HCT116 (cell line): ENCODE results near the gene FHOD3. TPM values are rescaled to one million over a fixed set of nuclear protein-coding genes. Genes with fewer than 3 reads are reported as not detected.

ENCODE experiments used
- ATAC-seq: fragments of 200-7000 bp; cut with Tn5 transposase; 2 replicates; pipeline ENCODE4 v1.9.1; 2020; ENCODE audit warnings: mild to moderate bottlenecking, moderate library complexity
- BruUV-seq: library from RNA; stranded (reverse); fragments of 400-500 nt; replicated peaks from 2 replicates; lab custom pipeline; 2021; lab: Mats Ljungman, UMichigan
- CTCF ChIA-PET: fragments of 300-600 bp; sonication (Branson Sonifier 250); formaldehyde crosslinking; loops from one replicate; lab custom pipeline; 2021; ENCODE audit warnings: antibody characterized with exemption; lab: Charles Lee
- POLR2A ChIA-PET: fragments of 300-600, 350-600 bp; sonication (Branson Sonifier 250); formaldehyde crosslinking; loops from one replicate; lab custom pipeline; 2021; ENCODE audit warnings: antibody characterized with exemption; lab: Charles Lee
- RAD21 ChIA-PET, 2 experiments: fragments of 300-600 bp; sonication (Branson Sonifier 250); formaldehyde crosslinking; loops; one replicate each; lab custom pipeline; 2023; ENCODE audit warnings: low total read pairs in 2 of 2; ENCODE audit not compliant: uncharacterized antibody in 2 of 2, unreplicated experiment in 2 of 2, low non-redundant PET in 1 of 2; lab: Charles Lee
- DNase-seq: peaks from one replicate; pipeline ENCODE4 v3.0.0-alpha.2; 2010; ENCODE audit warnings: low read depth, low spot score
- H2AFZ ChIP-seq: fragments of 200-600 bp; shearing (Covaris generic), sonication (generic); 2 replicates; pipeline ENCODE4 v1.6.1; 2017; ENCODE audit warnings: low read depth, mixed run types, mixed read lengths, antibody characterized with exemption, low read length; ENCODE audit not compliant: poor library complexity, severe bottlenecking
- H3K27ac ChIP-seq: 2 replicates; pipeline ENCODE4 v1.5.1; 2012; ENCODE audit warnings: low read depth, low read length
- H3K27me3 ChIP-seq: fragments of 200-600 bp; sonication (generic); 2 replicates; pipeline ENCODE4 v1.6.1; 2016; ENCODE audit warnings: mixed run types, low read length, mixed read lengths; ENCODE audit not compliant: insufficient read depth
- H3K36me3 ChIP-seq, 2 experiments: fragments of 200-500 bp in 1 of 2; fragments of 200-600 bp in 1 of 2; sonication (Bioruptor generic) in 1 of 2; sonication (generic) in 1 of 2; 2 replicates each; pipeline versions ENCODE4 v1.5.1 to v1.6.1; 2014 to 2016; ENCODE audit warnings: low read length in 2 of 2, inconsistent platforms in 1 of 2, mixed read lengths in 1 of 2, mixed run types in 1 of 2; ENCODE audit not compliant: insufficient read depth in 2 of 2, control insufficient read depth in 1 of 2
- H3K4me1 ChIP-seq, 2 experiments: fragments of 200-600 bp in 1 of 2; sonication (generic) in 1 of 2; 2 replicates each; pipeline versions ENCODE4 v1.5.1 to v1.6.1; 2012 to 2017; ENCODE audit warnings: low read length in 2 of 2, inconsistent platforms in 1 of 2, mild to moderate bottlenecking in 1 of 2, mixed read lengths in 1 of 2, mixed run types in 1 of 2, moderate library complexity in 1 of 2; ENCODE audit not compliant: insufficient read depth in 2 of 2, control insufficient read depth in 1 of 2
- H3K4me2 ChIP-seq: fragments of 200-600 bp; sonication (generic); 2 replicates; pipeline ENCODE4 v1.6.1; 2017; ENCODE audit warnings: mixed run types, low read length, mixed read lengths
- H3K4me3 ChIP-seq, 2 experiments: fragments of 200-600 bp in 1 of 2; sonication (generic) in 1 of 2; replicated peaks in 1 of 2; 2 replicates each; pipeline ENCODE4 v1.5.1; 2011 to 2016; ENCODE audit warnings: low read length in 2 of 2, control low read depth in 1 of 2, low read depth in 1 of 2, mild to moderate bottlenecking in 1 of 2, mixed read lengths in 1 of 2, mixed run types in 1 of 2
- H3K79me2 ChIP-seq: fragments of 200-600 bp; sonication (generic); 2 replicates; pipeline ENCODE4 v1.6.1; 2017; ENCODE audit warnings: mild to moderate bottlenecking, mixed run types, low read length, moderate library complexity, mixed read lengths; ENCODE audit not compliant: insufficient read depth
- H3K9ac ChIP-seq: fragments of 200-600 bp; sonication (generic); 2 replicates; pipeline ENCODE4 v1.6.1; 2016; ENCODE audit warnings: low read length, mixed read lengths
- H3K9me2 ChIP-seq: fragments of 200-600 bp; sonication (generic), shearing (Covaris generic); 2 replicates; pipeline ENCODE4 v1.6.1; 2017; ENCODE audit warnings: mixed run types, mild to moderate bottlenecking, moderate library complexity; ENCODE audit not compliant: insufficient read depth
- H3K9me3 ChIP-seq, 2 experiments: fragments of 200-500 bp in 1 of 2; fragments of 200-600 bp in 1 of 2; sonication (Bioruptor generic) in 1 of 2; sonication (generic) in 1 of 2; 2 replicates each; pipeline ENCODE4 v1.6.1; 2014 to 2017; ENCODE audit warnings: low read length in 2 of 2, mixed read lengths in 2 of 2, inconsistent platforms in 1 of 2, low read depth in 1 of 2, mild to moderate bottlenecking in 1 of 2, mixed run types in 1 of 2, moderate library complexity in 1 of 2; ENCODE audit not compliant: control insufficient read depth in 1 of 2, insufficient read depth in 1 of 2
- H4K20me1 ChIP-seq: fragments of 200-600 bp; sonication (generic), shearing (Covaris generic); 2 replicates; pipeline ENCODE4 v1.6.1; 2017; ENCODE audit warnings: mixed run types, mild to moderate bottlenecking, moderate library complexity; ENCODE audit not compliant: insufficient read depth
- ATF3 ChIP-seq: IDR thresholded peaks from 2 replicates; pipeline ENCODE4 v1.6.1; 2012
- CEBPB ChIP-seq: IDR thresholded peaks from 2 replicates; pipeline ENCODE4 v1.6.1; 2012; ENCODE audit warnings: low read depth
- CTCF ChIP-seq, 3 experiments: fragments of 200-600 bp in 1 of 3; sonication (generic) in 1 of 3; IDR thresholded peaks in 2 of 3; conservative IDR thresholded peaks in 1 of 3; 2 replicates each; pipeline ENCODE4 v1.5.1; 2012 to 2017; ENCODE audit warnings: low read depth in 2 of 3, low read length in 2 of 3, antibody characterized with exemption in 1 of 3, borderline replicate concordance in 1 of 3, control low read depth in 1 of 3, mild to moderate bottlenecking in 1 of 3, mixed read lengths in 1 of 3, mixed run types in 1 of 3, moderate library complexity in 1 of 3; ENCODE audit not compliant: insufficient read depth in 1 of 3
- EGR1 ChIP-seq: IDR thresholded peaks from 2 replicates; pipeline ENCODE4 v1.6.1; 2012; ENCODE audit warnings: low read depth
- EZH2 ChIP-seq: fragments of 200-600 bp; sonication (generic); IDR thresholded peaks from 2 replicates; pipeline ENCODE4 v1.6.1; 2017; ENCODE audit warnings: antibody characterized with exemption, mixed run types
- FOSL1 ChIP-seq: IDR thresholded peaks from 2 replicates; pipeline ENCODE4 v1.6.1; 2012; ENCODE audit warnings: low read depth
- JUND ChIP-seq: IDR thresholded peaks from 2 replicates; pipeline ENCODE4 v1.6.1; 2012
- MAX ChIP-seq: IDR thresholded peaks from 2 replicates; pipeline ENCODE4 v1.6.1; 2012
- POLR2A ChIP-seq: IDR thresholded peaks from 2 replicates; pipeline ENCODE4 v1.7.0; 2011; ENCODE audit warnings: borderline replicate concordance; ENCODE audit not compliant: insufficient read depth, insufficient read length; ENCODE audit errors: extremely low read depth
- POLR2AphosphoS5 ChIP-seq: IDR thresholded peaks from 2 replicates; pipeline ENCODE4 v1.6.1; 2011; ENCODE audit warnings: mild to moderate bottlenecking, low read depth, low read length, moderate library complexity
- RAD21 ChIP-seq: IDR thresholded peaks from 2 replicates; pipeline ENCODE4 v1.6.1; 2012; ENCODE audit warnings: low read depth, mild to moderate bottlenecking
- SP1 ChIP-seq: IDR thresholded peaks from 2 replicates; pipeline ENCODE4 v1.6.1; 2012; ENCODE audit warnings: low read depth
- TCF7L2 ChIP-seq: IDR thresholded peaks from 2 replicates; pipeline ENCODE4 v1.7.0; 2011; ENCODE audit warnings: borderline replicate concordance, inconsistent platforms; ENCODE audit not compliant: insufficient read depth, insufficient read length; ENCODE audit errors: extremely low read depth
- ZBTB33 ChIP-seq: IDR thresholded peaks from 2 replicates; pipeline ENCODE4 v1.6.1; 2011; ENCODE audit warnings: mild to moderate bottlenecking, low read length, moderate library complexity; ENCODE audit not compliant: insufficient replicate concordance; ENCODE audit errors: extremely low read depth
- ZFX ChIP-seq: fragments of 450-650 bp; IDR thresholded peaks from 2 replicates; pipeline ENCODE4 v1.6.1; 2017
- ZNF274 ChIP-seq: fragments of 200-500 bp; sonication (Bioruptor generic); IDR thresholded peaks from 2 replicates; pipeline ENCODE4 v1.6.1; 2014; ENCODE audit warnings: mild to moderate bottlenecking, low read depth, low read length, inconsistent platforms
- intact Hi-C: fragments of 100-400 bp; cut with micrococcal nuclease; formaldehyde crosslinking; loops from 2 replicates; pipeline ENCODE4 v1.10.0; 2022
- total RNA-seq: library from RNA; stranded (reverse); gene quantifications from one replicate; pipeline ENCODE4 v1.2.1, GENCODE V29; 2021; ENCODE audit not compliant: unreplicated experiment

Gene FHOD3
- total RNA-seq, 1 experiment from 2014 or later: 4.0 TPM

GRCh38 chr18:36636237-36636817 is 338.8 kb downstream of the FHOD3 start:
- ATAC-seq: no peak
- no TSS peak for BruUV-seq
- no peaks in the 10 kb centered on the region for H3K79me2 ChIP-seq
- H3K4me2 ChIP-seq: no peak overlapping the region
- TF ChIP-seq ZNF274 (no peak), RAD21 (no peak), FOSL1 (no peak), SP1 (no peak), EZH2 (no peak), POLR2A (no peak)
- RAD21 ChIA-PET: no interaction called here
- POLR2A ChIA-PET: no interaction called here
- no peaks in the 10 kb centered on the region for H3K9me3 ChIP-seq
- CTCF ChIA-PET: no interaction called here
- H3K36me3 ChIP-seq: no peaks in the 10 kb centered on the region
- no peak for DNase-seq
- H3K4me1 ChIP-seq: no peaks in the 10 kb centered on the region
- intact Hi-C loops: no loop called here
- H3K27ac ChIP-seq: no peak overlapping the region
- no peak overlapping the region for H3K4me3 ChIP-seq
- H3K9me2 ChIP-seq: no peaks in the 10 kb centered on the region
- no peaks in the 10 kb centered on the region for H4K20me1 ChIP-seq
- H2AFZ ChIP-seq: no peak overlapping the region
- no peak overlapping the region for H3K9ac ChIP-seq
- no peaks in the 10 kb centered on the region for H3K27me3 ChIP-seq

GRCh38 chr18:36638224-36638623 is 340.7 kb downstream of the FHOD3 start:
- Histone ChIP-seq H3K27ac (no peak overlapping the region), H3K9me3 (no peaks in the 10 kb centered on the region), H2AFZ (no peak overlapping the region), H3K36me3 (no peaks in the 10 kb centered on the region), H3K9ac (no peak overlapping the region), H4K20me1 (no peaks in the 10 kb centered on the region), H3K4me1 (no peaks in the 10 kb centered on the region), H3K27me3 (no peaks in the 10 kb centered on the region), H3K4me2 (no peak overlapping the region), H3K79me2 (no peaks in the 10 kb centered on the region), H3K9me2 (no peaks in the 10 kb centered on the region), H3K4me3 (no peak overlapping the region)
- ATAC-seq (no peak), DNase-seq (no peak)
- intact Hi-C loops: no loop called here
- ChIA-PET POLR2A (no interaction called here), CTCF (no interaction called here), RAD21 (no interaction called here)
- BruUV-seq: no TSS peak
- TF ChIP-seq ATF3: no peak
- TF ChIP-seq ZNF274: no peak
- no peak for TF ChIP-seq ZBTB33
- TF ChIP-seq MAX: no peak
- TF ChIP-seq POLR2AphosphoS5: no peak
- no peak for TF ChIP-seq FOSL1
- no peak for TF ChIP-seq EGR1
- no peak for TF ChIP-seq JUND
- no peak for TF ChIP-seq ZFX
- TF ChIP-seq TCF7L2: no peak
- no peak for TF ChIP-seq CEBPB
- no peak for TF ChIP-seq CTCF (IDR thresholded peaks at IDR 0.05 in 2 of 3, conservative IDR thresholded peaks at IDR 0.05 in 1 of 3; ENCODE audit: borderline replicate concordance in 1 of 3, insufficient read depth in 1 of 3, low read depth in 2 of 3, low read length in 2 of 3)
